Thyroid gland (tissue), 4 donors: ENCODE measurements around the gene GNAQ.

Experiments
- POLR2A ChIP-seq, 2 donors: fragments of 450-650 bp; IDR thresholded peaks; one replicate each; pipeline ENCODE4 v1.6.1; 2017; ENCODE audit warnings: antibody characterized with exemption in 2 of 2, mild to moderate bottlenecking in 2 of 2, moderate library complexity in 1 of 2
- TF ChIP-seq, protein P1 (sequence below), 6 experiments: fragments of 200-600 bp in 3 of 6; fragments of 450-650 bp in 3 of 6; sonication (generic) in 3 of 6; IDR thresholded peaks; one replicate each; pipeline ENCODE4 v1.5.1; 2016 to 2019; ENCODE audit warnings: antibody characterized with exemption in 6 of 6, mild to moderate bottlenecking in 2 of 6, inconsistent platforms in 1 of 6, moderate library complexity in 1 of 6

- TF ChIP-seq, protein P1, sequence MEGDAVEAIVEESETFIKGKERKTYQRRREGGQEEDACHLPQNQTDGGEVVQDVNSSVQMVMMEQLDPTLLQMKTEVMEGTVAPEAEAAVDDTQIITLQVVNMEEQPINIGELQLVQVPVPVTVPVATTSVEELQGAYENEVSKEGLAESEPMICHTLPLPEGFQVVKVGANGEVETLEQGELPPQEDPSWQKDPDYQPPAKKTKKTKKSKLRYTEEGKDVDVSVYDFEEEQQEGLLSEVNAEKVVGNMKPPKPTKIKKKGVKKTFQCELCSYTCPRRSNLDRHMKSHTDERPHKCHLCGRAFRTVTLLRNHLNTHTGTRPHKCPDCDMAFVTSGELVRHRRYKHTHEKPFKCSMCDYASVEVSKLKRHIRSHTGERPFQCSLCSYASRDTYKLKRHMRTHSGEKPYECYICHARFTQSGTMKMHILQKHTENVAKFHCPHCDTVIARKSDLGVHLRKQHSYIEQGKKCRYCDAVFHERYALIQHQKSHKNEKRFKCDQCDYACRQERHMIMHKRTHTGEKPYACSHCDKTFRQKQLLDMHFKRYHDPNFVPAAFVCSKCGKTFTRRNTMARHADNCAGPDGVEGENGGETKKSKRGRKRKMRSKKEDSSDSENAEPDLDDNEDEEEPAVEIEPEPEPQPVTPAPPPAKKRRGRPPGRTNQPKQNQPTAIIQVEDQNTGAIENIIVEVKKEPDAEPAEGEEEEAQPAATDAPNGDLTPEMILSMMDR (IDR thresholded peaks at IDR 0.05) = peak in 1 of 6 experiments; percentile 13
- no peak for TF ChIP-seq POLR2A (IDR thresholded peaks at IDR 0.05)
These were observed 86.9 kb downstream of the GNAQ start for GRCh38 chr9:77944556-77945243.
